ENCODE data around the gene TCF7L2.

DNA sequence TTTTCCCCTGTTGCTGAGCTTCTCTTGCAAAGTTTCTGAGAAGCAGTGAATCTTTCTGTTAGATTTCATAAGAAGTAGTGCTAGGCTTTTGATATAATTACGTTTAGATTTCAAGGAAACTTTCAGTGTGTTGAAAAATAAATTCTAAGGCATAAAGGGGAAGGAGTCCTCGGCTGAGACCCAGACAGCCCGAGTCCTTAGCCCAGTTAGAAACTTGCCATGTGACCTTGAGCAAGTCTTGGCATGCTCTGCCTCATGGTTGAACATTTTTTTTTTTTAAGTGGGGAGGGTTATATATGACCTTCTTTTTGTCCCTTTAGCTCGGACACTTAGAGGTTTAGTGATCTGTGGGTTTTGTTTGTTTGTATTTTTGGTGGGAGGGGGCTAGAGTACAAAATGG lies 117.5 kb downstream of the TCF7L2 start:
- TF ChIP-seq TAF1 (IDR thresholded peaks at IDR 0.05; ENCODE audit: borderline replicate concordance, insufficient read depth, low read length) (no peak), SIN3A (IDR thresholded peaks at IDR 0.05; ENCODE audit: borderline replicate concordance, insufficient read depth, low read length) (no peak), POLR2AphosphoS5 (IDR thresholded peaks at IDR 0.05; ENCODE audit: low read depth, low read length) (no peak)
- TF ChIP-seq, protein P1, sequence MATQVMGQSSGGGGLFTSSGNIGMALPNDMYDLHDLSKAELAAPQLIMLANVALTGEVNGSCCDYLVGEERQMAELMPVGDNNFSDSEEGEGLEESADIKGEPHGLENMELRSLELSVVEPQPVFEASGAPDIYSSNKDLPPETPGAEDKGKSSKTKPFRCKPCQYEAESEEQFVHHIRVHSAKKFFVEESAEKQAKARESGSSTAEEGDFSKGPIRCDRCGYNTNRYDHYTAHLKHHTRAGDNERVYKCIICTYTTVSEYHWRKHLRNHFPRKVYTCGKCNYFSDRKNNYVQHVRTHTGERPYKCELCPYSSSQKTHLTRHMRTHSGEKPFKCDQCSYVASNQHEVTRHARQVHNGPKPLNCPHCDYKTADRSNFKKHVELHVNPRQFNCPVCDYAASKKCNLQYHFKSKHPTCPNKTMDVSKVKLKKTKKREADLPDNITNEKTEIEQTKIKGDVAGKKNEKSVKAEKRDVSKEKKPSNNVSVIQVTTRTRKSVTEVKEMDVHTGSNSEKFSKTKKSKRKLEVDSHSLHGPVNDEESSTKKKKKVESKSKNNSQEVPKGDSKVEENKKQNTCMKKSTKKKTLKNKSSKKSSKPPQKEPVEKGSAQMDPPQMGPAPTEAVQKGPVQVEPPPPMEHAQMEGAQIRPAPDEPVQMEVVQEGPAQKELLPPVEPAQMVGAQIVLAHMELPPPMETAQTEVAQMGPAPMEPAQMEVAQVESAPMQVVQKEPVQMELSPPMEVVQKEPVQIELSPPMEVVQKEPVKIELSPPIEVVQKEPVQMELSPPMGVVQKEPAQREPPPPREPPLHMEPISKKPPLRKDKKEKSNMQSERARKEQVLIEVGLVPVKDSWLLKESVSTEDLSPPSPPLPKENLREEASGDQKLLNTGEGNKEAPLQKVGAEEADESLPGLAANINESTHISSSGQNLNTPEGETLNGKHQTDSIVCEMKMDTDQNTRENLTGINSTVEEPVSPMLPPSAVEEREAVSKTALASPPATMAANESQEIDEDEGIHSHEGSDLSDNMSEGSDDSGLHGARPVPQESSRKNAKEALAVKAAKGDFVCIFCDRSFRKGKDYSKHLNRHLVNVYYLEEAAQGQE (IDR thresholded peaks at IDR 0.05; ENCODE audit: insufficient read depth in 1 of 2, low read depth in 2 of 2, low read length in 2 of 2): no peak

Measured in PFSK-1 (cell line).